GM21526 (cell line): Measurements from ENCODE around the gene PREX1.
"Not testable (repeated sequence)": the region's sequence is repeated elsewhere in the genome, so short reads cannot be mapped to it uniquely, and the experiment has no call there.

ENCODE experiments used
- ATAC-seq: cut with Tn5 transposase; IDR thresholded peaks from one replicate; pipeline ENCODE4 v1.9.1; 2021; ENCODE audit warnings: moderate library complexity; ENCODE audit not compliant: unreplicated experiment, low FRiP score

The PREX1 gene

DNA sequence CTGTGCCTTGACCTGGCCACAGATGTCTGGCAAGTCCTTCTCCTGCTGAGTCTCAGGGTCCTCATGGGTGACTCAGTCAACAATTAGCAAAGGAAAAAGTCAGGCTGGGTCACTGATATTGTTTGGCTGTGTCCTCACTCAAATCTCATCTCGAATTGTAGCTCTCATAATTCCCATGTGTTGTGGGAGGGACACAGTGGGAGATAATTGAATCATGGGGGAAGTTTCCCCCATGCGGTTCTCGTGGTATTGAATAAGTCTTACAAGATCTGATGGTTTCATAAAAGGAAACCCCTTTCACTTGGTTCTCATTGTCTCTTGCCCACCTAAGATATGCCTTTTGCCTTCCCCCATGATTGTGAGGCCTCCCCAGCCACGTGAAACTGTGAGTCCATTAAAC lies 45.7 kb downstream of the PREX1 start:
- no peak for ATAC-seq

DNA sequence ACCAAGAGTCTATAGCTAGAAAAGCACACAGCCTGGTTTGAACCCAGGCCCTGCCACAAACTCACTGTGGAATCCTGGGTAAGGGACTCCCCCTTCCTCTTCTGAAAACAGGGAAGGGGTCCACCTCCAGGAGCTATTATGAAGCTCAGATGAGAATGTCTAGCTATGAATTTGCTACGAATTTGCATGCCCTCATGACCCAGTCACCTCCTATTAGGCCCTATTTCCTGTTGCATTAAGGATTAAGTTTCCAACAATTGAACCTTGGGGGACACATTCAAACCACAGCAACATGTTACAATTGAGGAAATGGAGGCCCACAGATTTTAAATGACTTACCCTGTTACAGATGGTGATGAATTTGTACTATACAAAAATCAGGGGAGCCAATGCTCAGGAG lies 46.2 kb downstream of the PREX1 start:
- no peak for ATAC-seq

DNA sequence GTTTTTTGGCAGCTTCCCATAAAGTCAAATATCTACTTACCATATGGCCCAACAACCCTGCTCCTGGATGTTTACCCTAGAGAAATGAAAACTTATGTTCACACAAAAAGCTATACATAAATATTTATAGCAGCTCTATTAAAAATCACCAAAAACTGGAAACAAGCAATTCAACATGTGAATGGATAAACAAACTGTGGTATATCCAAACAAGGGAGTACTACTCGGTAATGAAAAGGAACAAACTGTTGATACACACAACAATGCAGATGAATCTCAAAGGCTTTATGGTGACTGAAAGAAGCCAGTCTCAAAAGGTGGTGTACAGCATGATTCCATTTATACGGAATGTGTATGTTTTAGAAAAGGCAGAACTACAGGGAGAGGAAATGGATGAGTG lies 48.4 kb downstream of the PREX1 start:
- no peak for ATAC-seq

DNA sequence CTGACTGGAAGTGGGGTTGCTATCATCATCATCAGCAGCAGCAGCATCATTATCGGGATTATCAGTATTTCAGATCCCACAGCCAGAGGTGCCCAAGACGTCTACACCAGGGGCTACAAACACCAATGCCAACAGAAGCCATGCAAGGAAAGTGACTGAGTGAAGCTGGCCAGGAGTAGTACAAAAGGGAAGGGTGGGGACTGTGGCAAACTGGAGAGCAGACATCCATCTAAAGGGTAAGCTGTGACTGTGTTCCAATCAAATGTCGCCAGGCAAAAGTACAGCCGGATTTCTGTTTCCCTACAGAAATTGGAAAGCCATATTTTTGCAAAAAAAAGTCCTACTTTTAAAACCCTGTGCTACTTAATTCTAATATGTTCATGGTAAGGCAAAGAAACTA lies 50.0 kb downstream of the PREX1 start:
- ATAC-seq: no peak

DNA sequence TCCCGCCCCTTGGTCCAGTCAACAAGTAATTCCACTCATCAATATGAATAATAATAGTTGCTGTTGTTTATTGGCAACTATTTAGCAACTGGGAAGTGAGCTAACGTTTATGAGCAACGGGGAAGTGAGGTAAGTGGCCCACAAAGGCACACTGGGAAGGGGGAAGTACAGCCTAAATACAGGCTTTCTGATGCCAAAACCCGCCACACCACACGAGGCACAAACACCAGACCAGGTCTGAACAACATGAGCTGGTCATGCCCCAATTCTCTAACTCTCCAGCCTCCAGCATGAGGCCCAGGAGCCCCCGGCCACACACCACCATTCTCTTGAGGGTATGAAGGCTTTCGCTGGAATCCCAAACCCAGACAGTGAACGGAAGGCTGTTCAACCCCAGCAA lies 50.8 kb downstream of the PREX1 start:
- ATAC-seq: no peak

DNA sequence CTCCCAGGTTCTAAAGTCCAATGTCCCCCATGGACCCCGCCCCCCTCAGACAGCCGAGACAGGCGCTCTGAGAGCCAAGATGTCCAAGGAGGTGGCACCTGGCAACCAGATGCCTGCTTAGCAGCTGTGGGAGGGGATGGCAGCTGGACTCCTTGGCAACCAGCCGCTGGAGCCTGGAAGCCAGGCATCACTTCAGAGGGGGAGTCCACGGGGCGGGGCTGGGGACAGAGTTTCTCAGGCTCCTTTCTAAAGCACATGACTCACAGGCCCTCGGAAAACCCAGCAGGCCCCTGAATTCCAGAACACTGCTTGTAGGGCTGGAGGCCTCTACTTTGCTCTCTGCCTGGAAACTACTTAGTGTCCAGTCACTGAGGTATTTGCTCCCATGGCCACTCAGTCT lies 51.5 kb downstream of the PREX1 start:
- no peak for ATAC-seq

DNA sequence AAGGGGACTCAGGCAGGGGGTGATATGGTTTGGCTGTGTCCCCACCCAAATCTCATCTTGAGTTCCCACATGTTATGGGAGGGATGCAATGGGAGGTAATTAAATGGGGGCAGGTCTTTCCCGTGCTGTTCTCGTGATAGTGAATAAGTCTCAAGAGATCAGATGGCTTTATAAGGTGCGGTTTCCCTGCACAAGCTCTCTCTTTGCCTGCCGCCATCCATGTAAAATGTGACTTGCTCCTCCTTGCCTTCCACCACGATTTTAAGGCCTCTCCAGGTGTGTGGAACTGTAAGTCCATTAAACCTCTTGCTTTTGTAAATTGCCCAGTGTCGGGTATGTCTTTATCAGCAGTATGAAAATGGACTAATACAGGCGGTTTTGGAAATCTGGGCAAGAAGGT lies 52.3 kb downstream of the PREX1 start:
- ATAC-seq: not testable (repeated sequence)

DNA sequence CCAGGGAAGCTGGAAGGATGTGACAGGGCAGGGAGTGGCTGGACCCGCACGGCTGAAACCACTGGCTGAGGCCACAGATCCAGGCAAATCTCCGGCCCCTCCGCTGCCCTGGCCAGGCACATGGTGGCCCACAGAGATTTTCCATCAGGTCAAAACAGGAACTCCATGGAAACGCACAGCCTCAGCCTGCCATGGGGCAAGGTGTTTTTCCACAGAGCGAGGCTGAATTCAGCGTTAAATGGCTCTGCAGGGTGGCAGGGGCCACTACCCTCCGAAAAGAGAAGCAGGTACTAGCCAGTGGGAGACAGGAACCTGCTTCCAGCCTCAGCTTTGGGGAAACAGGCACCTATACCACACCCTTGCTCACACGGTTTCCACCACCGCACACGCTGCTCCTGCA lies 53.1 kb downstream of the PREX1 start:
- no peak for ATAC-seq

DNA sequence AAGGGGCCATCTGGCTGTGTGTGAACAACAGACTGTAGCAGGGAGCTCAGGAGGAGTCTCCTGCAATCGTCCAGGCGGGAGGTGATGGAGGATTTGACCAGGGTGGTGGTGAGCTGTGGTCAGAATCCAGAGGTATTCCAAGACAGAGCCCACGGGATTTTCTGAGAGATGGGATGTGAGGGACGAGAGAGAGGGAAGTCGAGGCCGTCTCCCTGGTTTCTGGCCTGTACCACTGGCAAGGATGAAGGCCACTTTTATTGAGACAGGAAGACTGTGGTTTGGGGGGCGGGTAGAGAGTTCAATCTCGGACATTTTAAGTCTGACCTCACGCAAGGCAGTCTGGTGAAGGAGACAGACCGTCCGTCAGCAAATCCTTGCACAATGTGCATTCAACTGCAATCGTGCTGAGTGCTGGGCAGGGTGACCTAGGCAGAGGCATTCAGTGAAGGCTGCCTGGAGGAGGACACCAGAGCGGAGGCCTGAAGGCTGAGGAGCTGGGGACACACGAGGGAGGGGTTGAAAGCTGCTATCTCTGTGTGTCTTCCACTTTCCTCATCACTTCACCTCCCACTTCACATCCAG lies 53.9 kb downstream of the PREX1 start:
- ATAC-seq: no peak

DNA sequence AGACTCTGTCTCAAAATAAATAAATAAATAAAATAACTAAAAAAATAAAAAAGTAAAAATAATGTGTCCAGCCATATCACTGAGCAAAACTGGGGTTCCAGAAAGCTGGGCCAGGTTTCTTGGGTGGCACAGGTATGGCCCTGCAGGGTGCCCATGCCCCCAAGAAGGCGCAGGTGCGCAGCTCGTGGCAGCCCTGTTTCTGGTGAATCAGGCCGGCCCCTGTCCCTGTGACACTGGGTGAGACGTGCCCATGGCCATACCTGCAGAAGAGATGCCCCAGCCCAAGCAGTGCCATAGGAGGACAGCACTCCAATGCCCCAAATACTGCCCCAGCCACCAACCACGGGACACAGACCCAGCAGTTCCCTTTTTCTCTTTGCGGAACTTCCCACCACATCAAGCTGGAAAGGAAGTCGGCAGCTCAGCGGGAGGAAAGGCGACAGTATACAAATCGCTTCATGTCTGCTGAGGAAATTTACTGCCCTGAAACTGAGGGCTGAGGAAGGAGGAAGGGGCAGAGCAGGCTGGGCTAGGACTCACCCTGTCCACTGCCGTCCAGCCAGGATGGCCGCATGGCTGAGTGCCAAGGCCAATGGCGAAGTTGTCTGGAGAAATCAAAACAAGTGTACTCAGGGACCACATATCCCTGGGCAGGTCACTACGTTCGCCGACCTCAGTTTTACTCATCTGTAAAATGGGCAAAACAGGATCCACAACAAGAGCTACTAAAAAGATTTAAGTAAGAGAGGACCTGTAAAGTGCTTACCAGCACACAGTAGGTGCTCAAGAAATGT lies 55.4 kb downstream of the PREX1 start:
- ATAC-seq: no peak

DNA sequence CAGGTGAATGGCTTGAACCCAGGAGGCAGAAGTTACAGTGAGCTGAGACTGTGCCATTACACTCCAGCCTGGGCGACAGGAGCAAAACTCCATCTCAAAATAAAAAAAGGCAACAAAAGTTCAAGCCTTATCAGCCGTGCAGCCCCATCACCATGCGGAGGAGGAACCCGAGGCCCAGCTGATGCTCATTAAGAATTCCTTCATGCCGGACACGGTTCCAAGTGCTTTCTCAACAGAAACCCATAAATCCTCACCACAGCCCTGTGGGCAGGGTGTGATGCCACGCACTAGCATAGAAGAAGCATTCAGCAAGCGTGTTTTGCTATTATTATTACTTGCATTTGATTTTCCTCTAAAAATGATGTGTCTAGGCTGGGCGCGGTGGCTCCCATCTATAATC lies 56.3 kb downstream of the PREX1 start:
- ATAC-seq: no peak

DNA sequence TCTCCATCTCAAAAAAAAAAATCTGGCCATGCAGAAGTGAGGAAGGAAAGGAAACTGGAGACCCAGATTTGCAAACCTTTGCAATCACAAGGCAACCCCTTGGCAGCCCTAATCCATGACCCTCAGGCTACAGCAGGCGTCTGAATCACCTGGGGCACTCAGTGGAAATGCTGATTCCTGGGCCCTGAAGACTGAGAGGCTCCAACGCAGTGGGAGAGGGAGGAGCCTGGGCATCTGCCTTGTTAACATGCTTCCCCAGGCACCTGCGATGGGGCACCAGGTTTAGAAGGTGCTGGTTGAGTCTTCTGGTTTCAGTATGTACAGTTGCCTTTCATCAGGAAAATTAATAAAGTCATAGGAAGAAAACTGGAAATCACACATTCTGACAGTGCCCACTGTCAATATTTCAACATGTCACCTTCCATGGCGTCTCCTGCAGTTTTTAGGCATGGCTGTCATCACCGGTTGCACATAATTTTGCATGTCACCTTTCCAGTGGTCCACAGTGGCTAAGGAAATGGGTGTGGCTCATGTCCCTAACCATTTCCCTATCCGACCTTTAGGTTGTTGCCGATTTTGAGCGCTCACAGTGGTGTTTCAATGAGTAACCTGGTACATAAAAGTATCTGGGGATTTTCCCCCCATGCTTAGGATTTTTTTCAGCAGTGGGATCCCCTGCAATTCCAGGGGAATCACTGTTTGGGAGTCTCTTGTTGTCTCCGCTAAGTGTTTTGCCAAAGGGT lies 56.9 kb downstream of the PREX1 start:
- ATAC-seq: no peak

DNA sequence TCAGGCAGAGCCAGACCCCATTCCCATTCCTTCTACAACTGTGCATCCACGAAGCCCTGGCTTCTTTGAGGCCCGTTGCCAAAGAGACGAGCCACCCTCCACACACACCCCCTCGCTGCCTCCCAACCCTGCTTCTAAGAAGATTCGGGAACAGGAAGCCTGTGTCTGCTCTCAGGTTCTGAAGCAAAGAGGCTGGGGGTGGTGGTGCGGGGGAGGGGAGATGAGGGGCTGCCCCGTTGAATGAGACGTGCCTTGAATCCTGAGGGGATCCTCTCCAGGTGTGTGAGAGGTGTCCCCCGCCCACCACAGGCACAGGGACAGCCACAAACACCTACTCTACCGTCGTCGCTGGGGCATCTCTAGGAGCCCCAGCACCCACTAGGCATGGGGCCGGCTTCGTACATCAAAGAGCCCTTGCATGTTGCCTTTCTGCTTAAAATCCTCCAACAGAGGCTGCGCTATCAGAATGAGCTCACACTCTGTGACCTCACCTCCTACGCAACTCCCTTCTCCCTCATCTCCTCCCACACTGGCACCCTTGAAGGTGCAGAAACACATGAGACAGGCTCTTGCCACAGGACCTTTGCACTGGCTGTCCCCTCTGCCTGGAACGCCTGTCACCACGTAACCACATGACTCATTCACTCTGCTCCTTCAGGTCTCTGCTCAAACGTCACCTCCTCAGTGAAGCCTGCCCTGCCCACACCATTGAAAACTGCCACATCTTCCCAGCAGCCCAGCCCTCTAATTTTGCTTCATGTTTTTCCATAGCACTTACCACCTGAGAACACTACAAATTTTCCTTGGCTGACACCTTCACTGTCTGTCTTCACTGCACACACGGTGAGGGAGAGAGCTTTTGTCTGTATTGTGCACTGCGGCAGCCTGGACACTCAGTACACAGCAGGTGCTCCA lies 58.5 kb downstream of the PREX1 start:
- no peak for ATAC-seq

DNA sequence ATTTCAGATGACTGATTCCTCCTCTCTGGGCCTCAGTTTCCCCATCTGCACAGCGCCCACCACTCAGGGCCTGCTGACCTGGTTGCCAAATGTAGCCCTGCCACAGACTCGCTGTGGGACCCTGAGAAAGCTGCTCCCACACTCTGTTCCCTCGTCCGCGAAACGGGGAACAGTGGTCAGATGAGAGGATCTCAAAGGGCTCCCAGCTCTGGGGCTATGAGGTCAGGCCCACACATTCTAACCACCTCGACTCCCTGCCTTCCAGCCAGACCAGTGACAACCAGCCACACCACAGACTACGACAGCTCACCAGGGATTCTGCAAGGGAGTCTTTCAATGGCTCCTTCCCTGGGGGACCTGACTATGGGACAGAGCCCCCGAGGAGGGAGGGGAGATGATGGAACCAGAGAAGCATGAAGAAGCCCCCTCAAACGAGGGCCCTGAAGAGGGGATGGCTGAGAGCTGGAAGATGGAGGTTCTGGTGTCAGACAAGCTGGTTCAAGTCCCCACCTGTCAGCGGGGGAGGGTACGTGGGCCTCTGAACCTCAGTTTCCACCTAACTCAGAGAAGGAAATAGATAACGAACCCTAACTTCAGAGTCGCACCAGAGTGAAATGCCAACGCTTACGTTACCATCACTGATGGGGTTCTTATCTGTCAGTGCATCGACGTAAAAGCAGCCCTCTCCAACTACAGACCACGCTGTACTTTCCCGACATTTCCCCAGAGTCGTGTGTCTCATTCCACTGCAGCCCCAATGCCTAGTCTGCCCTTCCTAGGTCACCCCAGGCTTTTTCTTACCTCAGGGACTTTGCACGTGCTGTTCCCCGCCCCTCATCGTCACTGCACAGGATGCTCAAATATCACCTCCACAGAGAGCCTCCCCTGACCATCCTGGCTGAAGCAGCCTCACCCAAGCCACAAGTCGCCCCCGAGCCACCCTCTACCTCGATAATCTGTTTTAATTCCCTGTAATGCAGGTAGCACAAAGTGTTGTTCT lies 60.5 kb downstream of the PREX1 start:
- ATAC-seq: no peak

DNA sequence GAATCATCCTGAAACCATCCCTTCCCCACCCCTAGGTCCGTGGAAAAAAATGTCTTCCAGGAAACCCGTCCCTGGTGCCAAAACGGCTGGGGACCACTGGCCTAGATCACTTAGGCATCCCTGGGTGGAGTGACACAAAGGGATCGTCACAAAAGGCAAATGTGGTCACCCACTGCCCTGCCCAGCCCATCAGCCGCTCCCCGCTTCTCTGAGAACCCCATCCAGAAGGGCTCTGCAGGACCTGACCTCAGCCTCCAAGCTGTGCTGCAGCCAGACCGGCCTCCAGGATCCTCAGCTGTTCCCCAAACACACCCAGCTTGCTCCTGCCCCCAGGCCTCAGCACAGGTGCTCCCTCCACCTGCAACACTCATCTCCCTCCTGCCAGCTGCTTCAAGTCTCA lies 61.6 kb downstream of the PREX1 start:
- ATAC-seq: no peak

DNA sequence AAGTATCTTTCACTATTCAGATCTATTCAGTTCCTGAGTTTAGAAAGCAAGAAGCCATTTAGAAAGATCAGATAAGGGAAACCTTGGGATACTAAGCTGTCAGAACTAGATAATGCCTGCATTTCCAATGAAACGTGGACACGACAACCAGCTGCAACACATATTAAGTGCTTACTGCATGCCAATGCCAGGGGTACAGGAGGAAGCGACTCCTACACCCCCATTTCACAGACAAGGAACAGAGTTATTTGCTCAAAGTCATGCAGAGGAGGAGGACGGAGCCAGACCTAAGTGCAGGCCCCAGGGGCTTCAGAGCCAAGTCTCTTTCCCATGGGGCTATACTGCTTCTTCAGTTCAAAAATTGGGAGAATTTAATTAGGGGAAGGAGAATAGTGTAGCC lies 62.4 kb downstream of the PREX1 start:
- ATAC-seq: no peak

DNA sequence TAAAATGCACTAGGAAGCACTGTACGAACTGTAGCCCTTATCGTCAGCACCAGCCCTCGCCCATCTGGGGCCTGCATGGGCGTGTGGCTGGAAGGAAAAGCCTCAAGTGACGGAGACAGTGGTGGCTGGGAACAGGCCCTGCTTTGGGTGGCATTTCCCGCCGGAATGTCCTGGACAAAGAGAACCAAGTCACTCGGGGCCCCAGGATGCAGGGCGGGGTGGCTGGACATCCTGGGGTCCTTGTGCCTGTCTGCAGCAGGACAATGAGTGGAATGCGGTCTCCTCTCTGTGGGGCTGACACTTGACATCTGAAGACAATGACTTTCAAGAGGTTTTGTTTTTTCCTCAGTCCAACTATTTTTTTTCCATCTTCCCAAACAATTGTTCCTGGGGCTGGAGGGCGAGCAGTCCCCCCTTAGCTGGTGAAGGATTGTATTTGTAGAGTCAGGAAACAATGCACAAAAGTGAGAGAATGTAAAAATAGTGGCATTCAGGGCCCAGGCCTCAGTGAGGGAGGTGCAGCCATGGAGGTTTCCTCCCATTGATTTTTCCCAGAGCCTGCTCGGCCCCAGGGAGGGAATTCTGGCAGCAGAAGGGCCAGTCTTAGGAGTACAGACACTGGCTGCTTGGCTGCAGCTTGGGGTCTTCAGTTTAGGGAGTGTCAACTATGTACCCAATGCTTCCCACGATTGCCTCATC lies 64.4 kb downstream of the PREX1 start:
- no peak for ATAC-seq

DNA sequence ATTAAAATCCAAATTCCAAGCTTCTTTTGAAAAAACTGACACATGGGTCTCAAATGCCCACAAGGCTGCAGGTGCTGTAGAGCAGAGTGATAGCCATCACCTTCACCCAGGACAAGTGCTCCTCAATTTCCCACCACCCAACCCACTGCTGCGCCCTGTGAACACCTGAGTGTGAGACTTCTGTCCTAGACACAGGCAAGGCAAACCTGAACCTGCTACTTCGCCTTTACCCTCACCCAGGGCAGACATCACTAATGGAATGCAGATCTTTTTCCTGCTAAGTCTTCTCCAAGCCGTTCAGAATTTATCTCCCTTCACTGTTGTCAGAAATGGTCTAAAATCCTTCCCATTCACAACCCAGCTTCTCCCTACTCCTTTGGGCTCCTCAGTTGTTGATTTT lies 65.9 kb downstream of the PREX1 start:
- no peak for ATAC-seq
